Stimulated activated CD4-positive, alpha-beta T cell treated with anti-CD3 and anti-CD28 coated beads, TNF-alpha, amount 100 ng/mL, for 1 hour (primary cell): Measurements from ENCODE around the gene PPP1CA.

Experiments
- DNase-seq, 3 donors: peaks; one replicate each; pipeline ENCODE4 v3.0.0-alpha.2; 2020; ENCODE audit warnings: low read depth in 3 of 3, low spot score in 1 of 3

Gene PPP1CA

DNA sequence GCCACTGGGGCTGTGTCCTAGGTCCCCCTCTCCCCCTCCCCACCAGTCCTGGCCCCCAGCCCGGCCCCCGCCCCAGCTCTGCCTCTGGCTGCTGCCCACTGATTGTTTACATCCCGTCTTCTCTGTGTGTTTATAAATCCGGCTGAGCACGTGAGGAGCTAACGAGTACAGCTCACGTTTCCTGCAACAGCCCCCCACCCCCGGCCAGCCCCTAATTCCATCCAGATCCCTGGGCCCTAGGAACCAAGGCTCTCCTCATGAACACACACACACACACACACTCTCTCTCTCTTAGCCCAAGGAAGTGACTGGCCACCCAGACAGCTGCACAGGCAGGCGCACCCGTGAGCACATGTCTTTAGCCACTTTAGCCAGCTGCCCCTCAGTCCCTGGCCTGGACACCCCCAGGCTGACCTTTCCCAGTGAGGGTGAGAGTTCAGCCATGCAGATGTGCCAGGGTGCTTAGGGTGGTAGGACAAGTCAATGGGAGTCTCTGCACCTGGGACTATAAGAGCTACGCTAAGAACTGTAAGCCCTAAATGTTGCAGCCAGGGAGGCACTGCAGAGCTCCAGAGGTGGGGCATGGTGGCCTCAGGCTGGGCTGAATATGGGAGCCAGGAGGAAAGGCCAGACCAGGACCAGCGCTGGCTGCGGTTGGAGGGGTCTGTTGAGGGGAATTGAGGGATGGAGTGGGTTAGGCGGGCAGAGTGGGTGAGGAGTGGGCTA, 31.1 kb downstream of the PPP1CA start:
- no peak for DNase-seq

DNA sequence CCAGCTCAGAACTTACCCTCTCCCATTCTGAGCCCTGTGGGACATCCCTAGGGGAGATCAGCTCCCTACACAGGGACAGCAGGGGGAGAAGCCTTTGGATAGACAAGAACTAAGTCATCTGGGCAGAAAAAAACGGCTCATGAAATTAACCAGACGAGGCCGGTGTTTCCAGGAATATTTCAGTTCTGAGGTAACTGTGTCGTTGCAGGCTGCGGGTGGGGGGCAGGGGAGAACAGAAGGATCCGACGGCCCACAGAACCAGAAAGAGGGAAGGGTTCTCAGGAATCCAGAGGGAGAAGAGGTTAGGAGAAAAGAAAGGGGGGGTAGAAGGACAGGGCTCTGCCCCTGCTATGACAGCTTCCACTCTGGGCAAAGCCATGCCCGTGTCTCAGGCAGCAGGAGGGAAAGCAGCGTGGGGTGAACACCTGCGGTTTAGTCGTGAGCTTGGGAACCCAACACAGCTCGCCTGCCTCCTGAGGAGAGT, 31.8 kb downstream of the PPP1CA start:
- DNase-seq = no peak

- no peak for DNase-seq
Observed at GRCh38 chr11:67369275-67369674, 32.4 kb downstream of the PPP1CA start.

GRCh38 chr11:67368621-67369020, 33.0 kb downstream of the PPP1CA start:
- DNase-seq = no peak

DNA sequence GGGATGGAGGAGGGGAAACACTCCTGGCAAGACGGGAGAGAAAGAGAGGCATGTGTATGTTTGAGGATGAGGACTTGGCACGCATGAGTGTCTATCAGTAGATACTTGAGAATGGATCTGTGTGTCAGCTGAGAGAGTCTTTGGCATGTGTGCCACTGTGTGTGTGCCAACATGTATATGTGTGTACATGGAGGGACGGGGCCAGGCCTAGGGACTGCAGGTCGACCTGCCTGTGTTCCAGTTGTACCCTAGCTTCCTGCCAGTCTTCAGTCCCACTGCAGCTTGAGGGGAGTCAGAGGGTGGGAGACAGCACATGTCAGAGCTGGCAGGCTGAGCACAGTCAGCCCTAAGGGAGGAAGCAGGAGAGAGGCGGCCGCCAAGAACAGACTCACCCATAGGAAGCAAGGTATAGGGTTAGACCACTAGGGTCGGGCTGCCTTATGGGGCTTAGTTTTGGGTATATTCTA, 33.9 kb downstream of the PPP1CA start:
- DNase-seq = no peak

DNA sequence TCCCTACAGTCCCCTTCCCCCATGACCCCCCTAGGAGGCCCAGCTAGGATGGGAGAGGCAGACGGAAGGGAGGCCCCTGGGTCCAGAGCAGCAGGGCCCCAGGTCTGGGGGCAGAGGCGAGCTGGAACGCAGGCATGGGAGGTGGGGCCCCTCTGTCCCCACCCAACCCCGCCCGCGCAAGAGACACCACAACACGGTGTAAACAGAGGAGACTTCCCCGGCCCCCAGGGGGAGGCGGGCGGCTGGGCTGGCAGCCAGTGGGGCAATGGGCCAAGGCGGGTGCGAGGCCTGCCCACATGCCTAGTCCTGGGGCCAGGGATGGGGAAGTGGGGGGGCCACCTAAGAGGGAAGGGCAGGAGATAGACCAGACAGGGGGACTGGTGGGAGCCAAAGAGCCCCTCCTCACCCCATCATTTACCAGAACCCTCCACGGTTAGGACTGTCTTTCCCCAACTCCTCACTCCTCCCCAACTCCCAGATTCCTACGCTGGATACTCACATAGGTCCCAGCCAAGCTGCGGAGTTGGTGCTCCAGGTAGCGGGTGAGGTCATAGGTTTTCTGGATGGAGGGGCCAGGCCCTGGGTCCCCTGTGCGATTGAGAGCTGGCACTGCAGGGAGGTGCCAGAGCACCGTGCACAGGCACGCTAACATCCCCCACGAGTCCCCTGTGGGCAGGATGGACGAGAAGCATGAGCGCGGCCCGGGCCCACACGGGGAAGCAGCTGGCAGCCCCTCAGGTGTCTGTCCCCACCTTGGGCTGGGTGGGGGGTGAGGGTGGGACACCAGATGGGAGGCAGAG, 34.5 kb downstream of the PPP1CA start:
- DNase-seq = no peak

GRCh38 chr11:67366546-67366945, 35.1 kb downstream of the PPP1CA start:
- DNase-seq = no peak

- no peak for DNase-seq
Observed at GRCh38 chr11:67365736-67366444, 35.8 kb downstream of the PPP1CA start.

- DNase-seq = no peak
Observed at GRCh38 chr11:67364783-67365722, 36.6 kb downstream of the PPP1CA start.

GRCh38 chr11:67364169-67364568, 37.5 kb downstream of the PPP1CA start:
- DNase-seq = no peak

GRCh38 chr11:67357831-67358670, 43.6 kb downstream of the PPP1CA start:
- no peak for DNase-seq

- DNase-seq = peak; percentile 38 to 42 (median 40)
Observed at GRCh38 chr11:67356864-67357561, 44.6 kb downstream of the PPP1CA start.

DNA sequence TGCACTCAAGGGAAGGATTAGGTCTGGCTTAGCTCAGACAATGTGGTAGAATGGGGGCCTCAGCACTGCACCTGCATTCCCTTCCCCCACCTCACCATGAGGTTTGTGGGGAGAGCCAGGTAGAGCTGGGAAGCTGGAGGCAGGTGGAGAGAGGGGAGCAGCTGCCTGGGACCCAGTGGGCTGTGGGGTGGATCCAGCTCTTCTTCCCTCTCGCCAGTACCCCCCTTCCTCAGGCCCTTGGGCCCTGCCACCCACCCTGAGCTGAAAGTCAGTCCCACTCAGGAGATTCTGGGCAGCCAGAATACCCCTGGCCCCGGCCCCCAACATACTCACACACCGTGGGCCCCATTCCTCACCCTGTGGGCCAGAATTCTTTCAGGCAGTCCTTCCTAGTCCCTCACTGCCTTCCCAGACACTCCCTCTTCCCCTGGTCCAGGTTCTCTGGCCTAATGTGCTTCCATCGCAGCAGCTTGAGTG, 45.2 kb downstream of the PPP1CA start:
- no peak for DNase-seq

DNA sequence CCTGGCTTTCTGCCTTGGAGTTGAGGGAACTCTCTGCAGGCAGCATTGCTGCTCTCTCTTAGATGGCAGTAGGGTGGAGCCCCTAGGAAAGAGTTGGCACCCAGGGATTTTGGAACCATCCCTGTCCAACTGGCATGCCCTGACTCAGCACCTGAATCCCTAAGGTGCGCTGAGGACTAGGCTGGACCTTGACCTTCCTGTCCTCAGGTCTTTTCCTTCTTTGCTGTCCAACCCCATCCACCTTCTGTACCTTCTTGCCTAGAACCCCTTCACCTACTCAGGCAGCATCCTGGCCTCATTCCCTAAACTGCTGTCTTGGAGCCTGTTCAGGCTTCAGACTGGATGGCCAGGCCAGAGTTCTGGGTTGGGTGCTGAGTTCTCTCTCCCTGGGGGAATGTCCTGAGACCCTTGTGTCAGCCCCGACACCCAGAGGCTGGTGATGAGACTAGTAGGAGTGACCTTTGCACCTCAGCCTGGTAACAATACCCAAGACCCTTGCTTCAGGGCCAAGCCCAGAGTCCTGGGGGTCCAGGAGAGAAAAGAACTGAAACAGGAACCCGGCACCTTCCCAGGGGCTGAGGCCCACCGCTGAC, 45.8 kb downstream of the PPP1CA start:
- DNase-seq = no peak

DNA sequence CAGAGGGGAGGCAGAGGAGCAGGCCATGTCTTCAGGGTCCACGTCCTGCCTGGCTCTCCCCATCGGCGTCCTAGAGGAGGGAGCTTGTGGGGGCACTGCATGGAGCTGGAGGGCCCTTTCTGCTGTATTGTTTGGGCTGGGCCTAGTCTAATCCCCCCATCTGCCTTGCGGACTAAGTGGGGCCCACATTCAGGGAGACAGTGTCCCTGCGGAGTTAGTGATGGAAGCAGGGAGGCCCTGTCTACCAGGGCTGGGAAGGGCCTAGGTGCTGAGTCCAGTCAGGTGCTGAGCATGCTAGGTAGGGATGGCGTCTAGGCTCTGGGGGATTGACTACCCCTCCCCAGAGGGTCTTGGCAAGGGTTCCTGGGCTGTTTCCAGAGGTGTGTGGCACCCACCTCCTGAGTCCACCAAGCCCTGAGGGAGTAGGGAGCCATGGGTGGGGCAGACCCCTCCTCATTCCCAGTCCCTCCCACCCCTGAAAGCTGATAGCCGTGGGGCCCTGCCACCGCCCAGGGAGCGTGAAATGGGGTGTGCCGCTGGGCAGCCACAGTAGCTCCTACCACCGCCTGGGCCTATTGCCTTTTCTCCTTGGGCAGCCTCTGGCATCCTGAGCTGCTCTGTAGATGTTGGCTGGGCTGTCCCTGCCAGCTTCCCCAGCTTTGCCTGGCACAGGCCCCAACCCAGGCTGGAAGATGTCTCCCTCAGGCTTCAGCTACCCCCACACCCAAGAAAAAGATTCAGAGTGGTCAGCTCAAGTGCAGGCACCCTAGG, 46.5 kb downstream of the PPP1CA start:
- DNase-seq = no peak

DNA sequence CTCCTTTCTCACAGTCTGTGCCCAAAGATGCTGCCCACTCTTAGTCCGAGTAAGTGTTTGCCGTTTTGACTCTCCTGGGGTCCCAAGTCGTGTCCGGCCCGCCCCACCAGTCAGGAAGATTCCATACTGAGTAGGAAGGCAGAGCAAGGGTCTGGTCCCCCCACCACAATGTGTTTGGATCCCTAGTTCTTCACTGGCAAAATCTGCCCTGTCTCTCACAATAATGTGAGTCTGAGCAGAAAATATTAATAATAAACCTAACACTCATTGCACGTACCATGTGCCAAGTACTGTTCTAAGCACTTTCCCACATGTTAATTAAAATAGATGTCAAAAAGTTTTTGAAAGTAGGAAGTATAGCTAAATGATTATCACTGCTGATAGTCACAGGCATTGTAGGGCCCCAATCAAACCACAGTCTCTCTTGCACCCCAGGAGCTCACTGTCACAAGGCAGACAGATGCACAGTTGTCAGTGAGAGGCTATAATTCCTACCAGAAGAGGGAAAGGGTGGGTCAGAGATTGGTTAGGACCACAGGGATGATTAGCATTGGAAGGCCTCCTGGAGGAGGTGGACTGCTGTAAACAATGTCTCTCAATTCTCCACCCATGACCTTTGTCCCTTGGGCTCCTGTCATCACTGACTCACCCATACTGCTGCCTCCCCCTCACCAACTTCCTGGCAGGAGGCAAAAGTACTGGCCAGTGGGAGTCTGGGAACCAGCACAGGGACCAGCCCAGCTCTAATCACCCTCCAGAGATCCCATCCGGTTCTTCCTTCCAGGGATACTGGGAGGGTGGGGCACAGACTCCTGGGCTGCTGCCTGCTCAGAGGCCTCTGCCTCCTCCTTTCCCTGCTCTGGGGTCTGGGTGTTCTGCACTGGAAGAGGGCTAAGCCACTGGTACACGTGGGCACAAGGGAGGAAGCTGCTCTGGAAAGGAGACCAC, 47.3 kb downstream of the PPP1CA start:
- no peak for DNase-seq
